SK-N-SH treated with all-trans-retinoic acid at 6 μM for 48 hours (cell line): Measurements from ENCODE around the gene UCHL5.

Source experiments
- CSDC2 ChIP-seq: fragments of 250-450 bp; sonication (Bioruptor Pico); IDR thresholded peaks from 2 replicates; pipeline ENCODE4 v1.5.0; 2020; ENCODE audit warnings: mild to moderate bottlenecking, moderate library complexity
- ESRRG ChIP-seq: fragments of 250-450 bp; sonication (Bioruptor Pico); IDR thresholded peaks from 2 replicates; pipeline ENCODE4 v1.6.1; 2021; ENCODE audit warnings: mild to moderate bottlenecking
- GLIS3 ChIP-seq: fragments of 250-450 bp; sonication (Bioruptor Pico); IDR thresholded peaks from 2 replicates; pipeline ENCODE4 v1.5.0; 2020; ENCODE audit warnings: mild to moderate bottlenecking, moderate library complexity
- PATZ1 ChIP-seq: fragments of 250-450 bp; sonication (Bioruptor Pico); IDR thresholded peaks from 2 replicates; pipeline ENCODE4 v1.8.0; 2020; ENCODE audit warnings: mild to moderate bottlenecking, moderate library complexity, borderline replicate concordance
- ZFP3 ChIP-seq: fragments of 250-450 bp; sonication (Bioruptor Pico); IDR thresholded peaks from 2 replicates; pipeline ENCODE4 v1.5.0; 2020; ENCODE audit warnings: mild to moderate bottlenecking, moderate library complexity
- ZFP30 ChIP-seq: fragments of 450-650 bp; formaldehyde crosslinking; IDR thresholded peaks from 2 replicates; pipeline ENCODE4 v1.5.0; 2022; ENCODE audit warnings: mild to moderate bottlenecking, moderate library complexity
- ZNF565 ChIP-seq: fragments of 450-650 bp; formaldehyde crosslinking; conservative IDR thresholded peaks from 2 replicates; pipeline ENCODE4 v1.5.0; 2020; ENCODE audit warnings: low read depth, mild to moderate bottlenecking, moderate library complexity
- ZNF70 ChIP-seq: fragments of 450-650 bp; formaldehyde crosslinking; IDR thresholded peaks from 2 replicates; pipeline ENCODE4 v1.5.0; 2020; ENCODE audit warnings: mild to moderate bottlenecking, moderate library complexity

GRCh38 chr1:193042766-193043691, 16.1 kb downstream of the UCHL5 start:
- no peak for TF ChIP-seq PATZ1 (CRISPR knock-in tag)
- no peak for TF ChIP-seq ESRRG (CRISPR knock-in tag)
- no peak for TF ChIP-seq ZNF565 (CRISPR knock-in tag)
- TF ChIP-seq ZFP3: no peak
- TF ChIP-seq ZFP30 (CRISPR knock-in tag): no peak
- no peak for TF ChIP-seq ZNF70
- TF ChIP-seq GLIS3 (CRISPR knock-in tag): no peak
- no peak for TF ChIP-seq CSDC2 (CRISPR knock-in tag)
